Measurements from ENCODE around the gene GMPPA.

GMPPA gene

DNA sequence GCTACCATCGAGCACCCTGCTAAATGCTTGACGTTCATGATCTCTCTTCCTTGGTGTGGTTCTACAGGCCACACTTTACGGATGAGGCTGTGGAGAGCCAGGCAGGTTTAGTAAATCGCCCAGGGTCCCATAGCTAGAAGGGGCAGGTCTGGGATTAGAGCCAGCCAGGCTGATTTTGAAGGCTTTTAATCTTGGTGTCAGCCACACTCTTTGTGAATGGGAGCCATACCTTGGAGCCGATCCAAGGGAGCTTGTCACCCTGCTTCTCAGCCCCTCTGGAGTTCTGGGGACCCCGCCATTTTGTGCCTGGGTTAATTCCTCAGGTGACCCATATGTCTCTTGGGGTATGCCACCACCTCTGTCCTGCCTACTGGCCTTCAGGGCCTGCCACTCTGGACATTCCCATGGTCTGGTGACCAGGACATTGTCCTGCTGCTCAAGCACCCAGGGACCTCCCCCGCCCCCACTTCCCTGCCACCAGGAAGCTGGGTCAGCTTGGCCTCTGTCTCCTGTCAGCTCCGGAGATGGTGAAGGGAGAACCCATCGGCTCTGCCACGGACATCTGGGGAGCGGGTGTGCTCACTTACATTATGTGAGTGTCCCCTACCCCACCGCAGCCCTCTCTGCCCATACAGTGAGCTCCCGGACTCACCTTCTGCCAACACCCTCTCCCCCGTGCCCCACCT lies 7.3 kb upstream of the GMPPA start:
- H3K4me3 ChIP-seq (ENCODE audit: control insufficient read depth, low read depth, low read length) = no peak overlapping the region
- no peak for TF ChIP-seq CTCF (IDR thresholded peaks at IDR 0.05; ENCODE audit: control insufficient read depth, insufficient read depth, low read depth, low read length, missing control alignments)
- DNase-seq (ENCODE audit: low read depth) = no peak

DNA sequence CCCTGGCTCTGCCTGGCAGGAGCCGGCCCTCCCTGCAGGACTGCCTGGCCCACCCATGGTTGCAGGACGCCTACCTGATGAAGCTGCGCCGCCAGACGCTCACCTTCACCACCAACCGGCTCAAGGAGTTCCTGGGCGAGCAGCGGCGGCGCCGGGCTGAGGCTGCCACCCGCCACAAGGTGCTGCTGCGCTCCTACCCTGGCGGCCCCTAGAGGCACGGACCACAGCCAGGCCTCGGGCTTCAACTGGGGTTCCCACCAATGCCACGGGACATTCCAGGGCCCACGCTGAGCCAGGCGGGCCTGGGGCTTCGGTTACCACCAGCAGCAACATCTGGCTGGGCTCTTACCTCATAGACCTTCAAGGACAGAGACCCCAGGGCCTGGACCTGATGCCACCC lies 6.1 kb upstream of the GMPPA start:
- TF ChIP-seq CTCF (IDR thresholded peaks at IDR 0.05; ENCODE audit: control insufficient read depth, insufficient read depth, low read depth, low read length, missing control alignments) = no peak
- DNase-seq (ENCODE audit: low read depth) = no peak
- no peak overlapping the region for H3K4me3 ChIP-seq (ENCODE audit: control insufficient read depth, low read depth, low read length)

DNA sequence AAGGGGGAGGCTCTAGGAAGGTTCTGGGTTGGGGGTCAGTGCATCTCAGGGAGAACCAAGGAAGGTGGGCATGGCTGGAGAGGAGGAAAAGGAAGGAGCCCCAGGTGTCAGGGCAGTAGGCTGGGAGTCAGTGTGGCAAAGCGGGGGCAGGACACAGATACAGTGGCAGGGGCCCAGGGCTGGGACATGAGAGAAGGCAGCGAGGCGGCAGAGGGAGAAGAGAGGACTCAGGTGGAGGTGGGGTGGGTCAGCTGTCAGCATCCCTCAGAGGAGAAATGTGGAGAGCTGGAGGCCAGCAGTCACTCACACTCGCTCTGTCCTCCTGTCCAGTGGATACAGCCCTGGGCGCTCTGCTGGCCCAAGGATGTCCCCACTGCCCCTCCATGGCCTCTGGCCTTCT lies 5.6 kb upstream of the GMPPA start:
- no peak for TF ChIP-seq CTCF (IDR thresholded peaks at IDR 0.05; ENCODE audit: control insufficient read depth, insufficient read depth, low read depth, low read length, missing control alignments)
- no peak for DNase-seq (ENCODE audit: low read depth)
- H3K4me3 ChIP-seq (ENCODE audit: control insufficient read depth, low read depth, low read length) = no peak overlapping the region

DNA sequence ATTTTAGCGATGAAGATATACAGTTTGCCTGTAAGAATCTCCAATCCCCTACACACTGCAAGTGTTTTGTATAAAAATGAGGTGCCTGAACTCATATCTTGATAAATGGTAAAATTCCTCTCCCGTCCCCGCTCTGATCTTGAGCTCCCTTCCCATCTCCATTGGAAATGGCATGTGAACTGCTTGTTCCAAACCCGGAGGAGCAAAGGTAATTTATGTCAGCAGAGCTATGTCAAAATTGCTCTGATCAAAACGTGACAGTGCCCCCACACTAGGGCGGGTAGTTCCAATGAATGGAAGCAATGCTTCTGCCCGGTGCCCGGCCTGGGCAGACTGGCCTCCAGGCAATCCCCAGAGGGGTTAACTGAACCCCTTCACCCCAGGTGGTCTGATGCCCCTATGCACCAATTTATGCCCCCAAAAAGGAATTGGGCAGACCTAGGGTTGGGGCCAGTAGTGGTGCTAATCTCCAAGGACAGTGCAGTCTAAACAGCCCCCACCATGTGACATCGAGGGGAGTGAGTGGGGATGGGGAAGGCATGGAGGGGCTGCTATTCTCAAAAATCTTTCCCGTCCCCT lies 3.6 kb upstream of the GMPPA start:
- no peak for DNase-seq (ENCODE audit: low read depth)
- TF ChIP-seq CTCF (IDR thresholded peaks at IDR 0.05; ENCODE audit: control insufficient read depth, insufficient read depth, low read depth, low read length, missing control alignments) = no peak
- H3K4me3 ChIP-seq (ENCODE audit: control insufficient read depth, low read depth, low read length) = no peak overlapping the region

DNA sequence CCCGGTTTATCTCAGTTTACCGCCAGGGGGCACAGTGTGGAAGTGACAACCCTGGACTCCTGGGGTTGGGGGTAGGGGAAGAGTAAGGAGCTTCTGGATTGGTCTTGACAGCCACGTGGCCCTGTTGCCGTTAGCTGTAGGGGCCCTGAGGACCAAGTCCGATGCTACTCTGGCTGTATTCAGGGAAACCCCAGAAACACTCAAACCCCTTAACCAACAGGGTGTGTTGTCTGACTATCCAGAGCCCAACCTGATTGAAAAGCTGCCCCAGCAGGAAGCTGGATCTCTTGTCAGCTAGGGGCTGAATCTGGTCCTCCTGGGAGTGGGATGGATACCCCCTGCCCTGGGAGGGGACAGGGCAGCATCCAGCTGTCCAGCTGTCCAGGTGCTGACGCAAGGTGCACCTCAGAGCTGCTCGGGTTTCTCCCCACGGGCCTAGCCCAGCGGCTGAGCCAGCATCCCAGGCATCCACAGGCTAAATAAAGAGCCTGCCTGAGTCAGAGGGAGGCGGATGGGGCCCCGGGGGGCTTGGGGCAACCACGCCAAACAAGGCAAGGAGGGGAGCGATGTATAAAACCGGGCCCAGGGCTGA lies 3.1 kb upstream of the GMPPA start:
- peak; percentile 77 for TF ChIP-seq CTCF (IDR thresholded peaks at IDR 0.05; ENCODE audit: control insufficient read depth, insufficient read depth, low read depth, low read length, missing control alignments)
- peak; percentile 32 for DNase-seq (ENCODE audit: low read depth)
- no peak overlapping the region for H3K4me3 ChIP-seq (ENCODE audit: control insufficient read depth, low read depth, low read length)

GRCh38 chr2:219496247-219496824 lies 2.4 kb upstream of the GMPPA start:
- TF ChIP-seq CTCF (IDR thresholded peaks at IDR 0.05; ENCODE audit: control insufficient read depth, insufficient read depth, low read depth, low read length, missing control alignments) = no peak
- no peak overlapping the region for H3K4me3 ChIP-seq (ENCODE audit: control insufficient read depth, low read depth, low read length)
- no peak for DNase-seq (ENCODE audit: low read depth)

Measured in AG09309 (cell line).